Activated CD8-positive, alpha-beta T cell treated with anti-CD3 and anti-CD28 coated beads, Interleukin-2, amount 10 ng/mL, durations not matched to agents 7 days and 5 days (primary cell): ENCODE measurements around the gene F10. TPM values are rescaled to one million over a fixed set of nuclear protein-coding genes. Genes with fewer than 3 reads are reported as not detected.
"Not testable (repeated sequence)": the region's sequence is repeated elsewhere in the genome, so short reads cannot be mapped to it uniquely, and the experiment has no call there.

Experiments used
- ATAC-seq: fragments of 150-1000 bp; cut with Tn5 transposase; one replicate; pipeline ENCODE4 v1.10.0; 2021; ENCODE audit warnings: moderate library complexity
- CTCF ChIA-PET: fragments of 350-600 bp; sonication (Branson Sonifier 250); formaldehyde crosslinking; loops from one replicate; lab custom pipeline; 2021; ENCODE audit warnings: antibody characterized with exemption; lab: Charles Lee
- POLR2A ChIA-PET: fragments of 350-600 bp; sonication (Branson Sonifier 250); formaldehyde crosslinking; loops from one replicate; lab custom pipeline; 2021; ENCODE audit warnings: antibody characterized with exemption; lab: Charles Lee
- DNase-seq: peaks from one replicate; pipeline ENCODE4 v3.0.0-alpha.2; 2020
- H3K27ac Mint-ChIP-seq: one replicate; pipeline ENCODE4 v1.8.0; 2021; ENCODE audit warnings: mild to moderate bottlenecking, mixed read lengths
- H3K27me3 Mint-ChIP-seq: one replicate; pipeline ENCODE4 v1.8.0; 2021; ENCODE audit warnings: low read depth, mixed read lengths
- H3K36me3 Mint-ChIP-seq: one replicate; pipeline ENCODE4 v1.8.0; 2021; ENCODE audit warnings: low read depth, mixed read lengths
- H3K4me1 Mint-ChIP-seq: one replicate; pipeline ENCODE4 v1.8.0; 2021; ENCODE audit warnings: low read depth, mixed read lengths
- H3K4me3 Mint-ChIP-seq: one replicate; pipeline ENCODE4 v1.8.0; 2021; ENCODE audit warnings: mild to moderate bottlenecking, mixed read lengths
- H3K9me3 Mint-ChIP-seq: one replicate; pipeline ENCODE4 v1.8.0; 2022; ENCODE audit warnings: mixed read lengths; ENCODE audit not compliant: insufficient read depth
- total RNA-seq, 2 experiments: library from RNA; stranded (reverse); gene quantifications; one replicate each; pipeline ENCODE4 v1.2.3, GENCODE V29; 2021

The F10 gene
- total RNA-seq, 2 experiments from 2014 or later, result not detected

- no peak for DNase-seq
- H3K27me3 Mint-ChIP-seq, result peaks cover 4% of the 10 kb centered on the region
- ChIA-PET POLR2A (no interaction called here), CTCF (no interaction called here)
- peaks cover 3% of the 10 kb centered on the region for H3K4me1 Mint-ChIP-seq
- H3K9me3 Mint-ChIP-seq, result no peaks in the 10 kb centered on the region
- no peak overlapping the region for H3K27ac Mint-ChIP-seq
- peak overlapping the region; percentile 15 for H3K4me3 Mint-ChIP-seq
- H3K36me3 Mint-ChIP-seq, result peaks cover 1% of the 10 kb centered on the region
- ATAC-seq, result no peak
Measured at GRCh38 chr13:113109151-113110047, 13.2 kb upstream of the F10 start.

GRCh38 chr13:113110048-113110851 lies 12.3 kb upstream of the F10 start:
- H3K9me3 Mint-ChIP-seq, result no peaks in the 10 kb centered on the region
- CTCF ChIA-PET, result no interaction called here

GRCh38 chr13:113110852-113111315 lies 11.7 kb upstream of the F10 start:
- no peak for DNase-seq
- CTCF ChIA-PET, result no interaction called here
- Mint-ChIP-seq H3K27ac (no peak overlapping the region), H3K4me3 (no peak overlapping the region), H3K27me3 (peaks cover 4% of the 10 kb centered on the region), H3K36me3 (peaks cover 1% of the 10 kb centered on the region), H3K4me1 (peaks cover 3% of the 10 kb centered on the region), H3K9me3 (no peaks in the 10 kb centered on the region)
- POLR2A ChIA-PET, result no interaction called here
- ATAC-seq, result no peak

More at GRCh38 chr13:113110048-113110851, 12.3 kb upstream of the F10 start:
- Mint-ChIP-seq H3K36me3 (peaks cover 1% of the 10 kb centered on the region), H3K4me1 (peaks cover 3% of the 10 kb centered on the region), H3K4me3 (no peak overlapping the region), H3K27ac (no peak overlapping the region), H3K27me3 (peaks cover 4% of the 10 kb centered on the region)
- POLR2A ChIA-PET, result no interaction called here
- peak; percentile 34 for ATAC-seq
- no peak for DNase-seq

- H3K4me1 Mint-ChIP-seq, CTCF ChIA-PET, H3K4me3 Mint-ChIP-seq, ATAC-seq, H3K36me3 Mint-ChIP-seq, H3K9me3 Mint-ChIP-seq, DNase-seq, H3K27me3 Mint-ChIP-seq, H3K27ac Mint-ChIP-seq, POLR2A ChIA-PET: not testable (repeated sequence)
Measured at GRCh38 chr13:113111821-113112220, 10.8 kb upstream of the F10 start.

- CTCF ChIA-PET, H3K27me3 Mint-ChIP-seq, POLR2A ChIA-PET, H3K36me3 Mint-ChIP-seq, DNase-seq, H3K4me1 Mint-ChIP-seq, H3K27ac Mint-ChIP-seq, H3K4me3 Mint-ChIP-seq, H3K9me3 Mint-ChIP-seq, ATAC-seq: not testable (repeated sequence)
Measured at GRCh38 chr13:113112475-113112874, 10.1 kb upstream of the F10 start.

- Mint-ChIP-seq H3K4me3 (no peak overlapping the region), H3K27me3 (peaks cover 4% of the 10 kb centered on the region), H3K4me1 (peaks cover 3% of the 10 kb centered on the region), H3K9me3 (no peaks in the 10 kb centered on the region), H3K36me3 (peaks cover 1% of the 10 kb centered on the region), H3K27ac (no peak overlapping the region)
- DNase-seq (no peak), ATAC-seq (no peak)
- ChIA-PET CTCF (no interaction called here), POLR2A (no interaction called here)
Measured at GRCh38 chr13:113112893-113113845, 9.4 kb upstream of the F10 start.

- Mint-ChIP-seq H3K27me3 (peaks cover 4% of the 10 kb centered on the region), H3K9me3 (no peaks in the 10 kb centered on the region), H3K4me1 (peaks cover 3% of the 10 kb centered on the region), H3K36me3 (peaks cover 1% of the 10 kb centered on the region), H3K27ac (no peak overlapping the region), H3K4me3 (no peak overlapping the region)
- ATAC-seq (no peak), DNase-seq (no peak)
- ChIA-PET POLR2A (no interaction called here), CTCF (no interaction called here)
Measured at GRCh38 chr13:113113846-113114271, 8.7 kb upstream of the F10 start.

- H3K9me3 Mint-ChIP-seq, result no peaks in the 10 kb centered on the region
- DNase-seq (no peak), ATAC-seq (no peak)
- H3K27me3 Mint-ChIP-seq, result no peaks in the 10 kb centered on the region
- no peak overlapping the region for H3K4me3 Mint-ChIP-seq
- no peak overlapping the region for H3K27ac Mint-ChIP-seq
- H3K4me1 Mint-ChIP-seq, result no peaks in the 10 kb centered on the region
- ChIA-PET POLR2A (interaction anchor here (0.6 to 0.8 kb wide), 2 partner anchors 40 to 126 kb away, joined by 3 to 4 read pairs; no protein-coding TSS in a partner anchor), CTCF (no interaction called here)
- H3K36me3 Mint-ChIP-seq, result no peaks in the 10 kb centered on the region
Measured at GRCh38 chr13:113114511-113115362, 7.9 kb upstream of the F10 start.

- H3K4me3 Mint-ChIP-seq, result no peak overlapping the region
- ATAC-seq, result no peak
- H3K27me3 Mint-ChIP-seq, result no peaks in the 10 kb centered on the region
- no peak for DNase-seq
- POLR2A ChIA-PET, result interaction anchor here (0.8 kb wide), 1 partner anchor 127 kb away, joined by 4 read pairs; no protein-coding TSS in a partner anchor
- CTCF ChIA-PET, result no interaction called here
- H3K27ac Mint-ChIP-seq, result no peak overlapping the region
- no peaks in the 10 kb centered on the region for H3K9me3 Mint-ChIP-seq
- no peaks in the 10 kb centered on the region for H3K36me3 Mint-ChIP-seq
- no peaks in the 10 kb centered on the region for H3K4me1 Mint-ChIP-seq
Measured at GRCh38 chr13:113115363-113116205, 7.0 kb upstream of the F10 start.

GRCh38 chr13:113116206-113116800 lies 6.3 kb upstream of the F10 start:
- no peak for DNase-seq
- Mint-ChIP-seq H3K36me3 (no peaks in the 10 kb centered on the region), H3K4me1 (no peaks in the 10 kb centered on the region), H3K4me3 (no peak overlapping the region), H3K27me3 (no peaks in the 10 kb centered on the region), H3K27ac (no peak overlapping the region), H3K9me3 (no peaks in the 10 kb centered on the region)
- ATAC-seq, result no peak
- POLR2A ChIA-PET, result no interaction called here
- CTCF ChIA-PET, result no interaction called here
